Measurements from ENCODE around the gene CFAP74. TPM values are rescaled to one million over a fixed set of nuclear protein-coding genes. Genes with fewer than 3 reads are reported as not detected.

Gene CFAP74
- total RNA-seq, 2 donors from 2014 or later, result under 0.01 TPM; not detected in 1

DNA sequence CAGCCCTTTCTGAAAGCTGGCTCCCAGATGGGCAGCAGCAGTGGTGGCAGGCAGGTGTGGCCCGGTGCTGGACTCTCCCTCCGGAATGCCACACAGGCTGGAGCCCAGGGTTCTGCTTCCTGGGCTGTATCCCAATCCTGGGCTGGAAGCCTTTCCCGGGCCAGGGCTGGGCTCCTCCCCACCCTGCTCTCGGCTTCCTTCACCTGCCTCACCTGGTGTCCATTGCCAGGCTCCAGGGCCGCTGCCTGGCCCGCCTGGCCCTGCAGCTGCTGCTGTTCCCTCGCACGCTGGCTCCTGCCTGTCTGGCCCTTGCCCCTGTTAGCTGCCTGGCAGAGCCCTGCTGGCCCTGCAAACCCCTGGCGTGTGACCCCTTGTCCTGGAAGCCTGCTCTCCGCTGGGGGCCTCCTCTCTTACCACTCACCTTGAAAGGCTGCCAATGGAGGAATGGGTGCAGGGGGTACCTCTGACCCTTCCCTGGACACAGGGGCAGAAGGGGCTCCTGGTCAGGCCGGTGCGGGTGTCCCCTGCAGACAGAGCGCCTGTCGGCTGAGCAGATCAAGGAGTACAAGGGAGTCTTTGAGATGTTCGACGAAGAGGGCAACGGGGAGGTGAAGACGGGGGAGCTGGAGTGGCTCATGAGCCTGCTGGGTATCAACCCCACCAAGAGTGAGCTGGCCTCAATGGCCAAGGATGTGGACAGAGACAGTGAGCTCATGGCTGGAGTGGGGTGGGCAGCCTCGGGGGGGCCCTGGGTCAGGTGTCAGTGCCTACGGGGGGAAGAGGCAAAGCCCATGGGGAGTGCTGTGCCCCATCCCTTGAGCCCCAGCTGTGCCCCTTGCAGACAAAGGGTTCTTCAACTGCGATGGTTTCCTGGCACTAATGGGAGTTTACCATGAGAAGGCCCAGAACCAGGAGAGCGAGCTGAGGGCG is 87.4 kb downstream of the CFAP74 start:
- peak; percentile 92 to 96 (median 93) for DNase-seq

DNA sequence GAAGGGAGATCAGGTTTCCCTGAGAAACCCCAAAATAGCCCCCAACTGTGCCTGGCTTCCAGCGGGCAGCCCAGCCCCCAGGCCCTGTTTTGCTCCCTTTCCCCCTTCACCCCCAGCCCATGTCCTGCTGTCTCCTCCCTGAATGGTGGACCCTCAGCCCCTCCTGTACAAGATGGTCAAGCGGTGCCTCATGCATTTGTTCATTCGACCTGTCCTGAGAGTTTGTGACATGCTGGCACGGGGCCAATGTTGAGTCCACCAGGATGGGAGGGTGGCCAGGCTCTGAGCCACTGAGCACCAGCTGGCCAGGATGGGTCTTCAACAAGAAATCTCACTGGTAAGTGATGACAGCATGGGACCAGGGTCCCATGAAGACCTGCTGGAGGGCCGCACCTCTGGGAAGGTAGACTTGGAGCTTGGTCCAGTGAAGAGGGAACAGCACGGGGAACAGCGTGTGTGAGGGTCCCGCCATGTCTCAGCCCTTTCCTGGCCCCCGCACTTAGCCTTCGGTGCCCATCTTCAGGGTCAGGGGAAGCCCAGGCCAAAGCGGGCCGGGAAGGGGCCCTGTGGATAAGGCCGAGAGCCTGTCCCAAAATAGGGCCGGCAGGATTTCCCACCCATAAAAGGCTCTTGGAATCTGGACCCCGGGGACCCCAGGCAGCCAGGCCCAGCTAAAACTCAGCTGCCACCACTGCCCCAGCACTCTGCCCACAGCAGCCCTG is 88.5 kb downstream of the CFAP74 start, which contains the start of gene CALML6:
TSS of gene CALML6 (plus strand) at position 290 of the 722 bp plus-strand sequence. CDS start at position 311, 21 bp downstream.
- Histone ChIP-seq H3K27me3 (no peaks in the 10 kb centered on the region), H3K36me3 (replicated peaks in 1 of 2; ENCODE audit: insufficient read depth in 1 of 2, low read depth in 2 of 2) (no peaks in the 10 kb centered on the region), H3K27ac (peak within 1 kb of the TSS; percentile 81 to 96 (median 93)), H3K4me1 (peaks cover 65% of the 10 kb centered on the region), H3K9me3 (no peaks in the 10 kb centered on the region), H3K4me3 (no peak within 1 kb of the TSS)
- DNase-seq, result peak in 3 of 4 donors; percentile 37 to 46 (median 45)
- TF ChIP-seq, protein P1, sequence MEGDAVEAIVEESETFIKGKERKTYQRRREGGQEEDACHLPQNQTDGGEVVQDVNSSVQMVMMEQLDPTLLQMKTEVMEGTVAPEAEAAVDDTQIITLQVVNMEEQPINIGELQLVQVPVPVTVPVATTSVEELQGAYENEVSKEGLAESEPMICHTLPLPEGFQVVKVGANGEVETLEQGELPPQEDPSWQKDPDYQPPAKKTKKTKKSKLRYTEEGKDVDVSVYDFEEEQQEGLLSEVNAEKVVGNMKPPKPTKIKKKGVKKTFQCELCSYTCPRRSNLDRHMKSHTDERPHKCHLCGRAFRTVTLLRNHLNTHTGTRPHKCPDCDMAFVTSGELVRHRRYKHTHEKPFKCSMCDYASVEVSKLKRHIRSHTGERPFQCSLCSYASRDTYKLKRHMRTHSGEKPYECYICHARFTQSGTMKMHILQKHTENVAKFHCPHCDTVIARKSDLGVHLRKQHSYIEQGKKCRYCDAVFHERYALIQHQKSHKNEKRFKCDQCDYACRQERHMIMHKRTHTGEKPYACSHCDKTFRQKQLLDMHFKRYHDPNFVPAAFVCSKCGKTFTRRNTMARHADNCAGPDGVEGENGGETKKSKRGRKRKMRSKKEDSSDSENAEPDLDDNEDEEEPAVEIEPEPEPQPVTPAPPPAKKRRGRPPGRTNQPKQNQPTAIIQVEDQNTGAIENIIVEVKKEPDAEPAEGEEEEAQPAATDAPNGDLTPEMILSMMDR (IDR thresholded peaks at IDR 0.05), result no peak
- 70 to 82% methylated on average over 2 to 13 of the region's 15 CpGs for WGBS, 2 donors
- intact Hi-C loops (cut with DNase I), result no loop called here
- ATAC-seq, result no peak

More for the DNA sequence above, 87.4 kb downstream of the CFAP74 start:
- Histone ChIP-seq H3K9me3 (no peaks in the 10 kb centered on the region), H3K27ac (peak overlapping the region; percentile 81 to 96 (median 93)), H3K4me1 (peaks cover 60% of the 10 kb centered on the region), H3K27me3 (no peaks in the 10 kb centered on the region), H3K36me3 (replicated peaks in 1 of 2; ENCODE audit: insufficient read depth in 1 of 2, low read depth in 2 of 2) (no peaks in the 10 kb centered on the region), H3K4me3 (no peak overlapping the region)
- ATAC-seq, result peak; percentile 55
- TF ChIP-seq, protein P1 (IDR thresholded peaks at IDR 0.05), result no peak
- TF ChIP-seq POLR2A (IDR thresholded peaks at IDR 0.05), result peak; percentile 71 to 90 (median 82)
- intact Hi-C loops (cut with DNase I), result no loop called here
- 38 to 41% methylated on average over 14 to 23 of the region's 23 CpGs for WGBS, 2 donors

DNA sequence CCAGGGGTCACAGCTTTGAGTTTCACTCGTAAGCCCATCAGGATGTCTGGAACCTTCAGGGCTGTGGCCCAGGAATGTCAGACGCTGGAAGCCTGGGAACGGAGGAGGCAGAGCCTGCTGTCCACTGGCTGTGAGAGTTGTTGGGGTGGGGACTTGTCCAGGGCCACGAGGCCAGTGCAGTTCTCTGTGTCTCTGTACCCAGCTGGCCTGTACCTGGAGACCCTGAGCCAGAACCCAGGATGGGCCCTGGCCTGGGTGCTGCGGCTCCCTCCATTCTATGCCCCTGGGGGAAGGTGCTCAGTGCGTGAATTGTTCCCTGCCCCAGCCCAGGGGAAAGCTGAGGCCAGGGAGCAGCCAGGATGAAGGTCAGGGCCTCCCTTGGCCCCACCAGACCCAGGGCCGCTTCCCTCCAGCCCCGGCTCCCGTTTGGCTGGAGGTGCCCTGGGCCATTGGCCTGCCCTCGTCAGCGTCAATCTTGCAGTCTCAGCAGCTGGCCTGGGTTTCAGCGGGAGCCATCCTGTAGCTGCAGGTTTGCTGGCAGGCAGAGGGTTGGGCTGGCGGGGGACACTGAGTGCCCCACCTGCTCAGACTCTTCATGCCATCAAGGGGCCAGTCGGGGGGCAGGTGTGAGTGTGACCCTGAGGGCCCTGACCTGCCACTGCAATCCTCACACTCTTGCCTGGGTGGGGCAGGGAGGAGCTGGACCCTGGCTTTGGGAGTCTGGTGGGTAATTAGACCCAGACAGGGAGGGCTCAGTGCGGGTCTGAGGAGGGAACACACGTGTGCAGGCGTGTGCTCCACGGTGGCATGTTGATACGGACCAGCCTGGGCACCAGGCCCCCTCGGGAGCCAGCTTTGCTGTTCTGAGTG is 89.2 kb downstream of the CFAP74 start:
- no peak for ATAC-seq
- Histone ChIP-seq H3K36me3 (replicated peaks in 1 of 2; ENCODE audit: insufficient read depth in 1 of 2, low read depth in 2 of 2) (no peaks in the 10 kb centered on the region), H3K4me3 (no peak overlapping the region), H3K27me3 (no peaks in the 10 kb centered on the region), H3K27ac (peak overlapping the region; percentile 81 to 96 (median 93)), H3K4me1 (peaks cover 67% of the 10 kb centered on the region), H3K9me3 (no peaks in the 10 kb centered on the region)
- TF ChIP-seq, protein P1 (IDR thresholded peaks at IDR 0.05), result no peak
- no peak for TF ChIP-seq POLR2A (IDR thresholded peaks at IDR 0.05)
- DNase-seq, result peak in 3 of 4 donors; percentile 45 to 66 (median 55)
- WGBS, 2 donors, result 32 to 34% methylated on average over 8 to 14 of the region's 20 CpGs
- intact Hi-C loops (cut with DNase I), result no loop called here

DNA sequence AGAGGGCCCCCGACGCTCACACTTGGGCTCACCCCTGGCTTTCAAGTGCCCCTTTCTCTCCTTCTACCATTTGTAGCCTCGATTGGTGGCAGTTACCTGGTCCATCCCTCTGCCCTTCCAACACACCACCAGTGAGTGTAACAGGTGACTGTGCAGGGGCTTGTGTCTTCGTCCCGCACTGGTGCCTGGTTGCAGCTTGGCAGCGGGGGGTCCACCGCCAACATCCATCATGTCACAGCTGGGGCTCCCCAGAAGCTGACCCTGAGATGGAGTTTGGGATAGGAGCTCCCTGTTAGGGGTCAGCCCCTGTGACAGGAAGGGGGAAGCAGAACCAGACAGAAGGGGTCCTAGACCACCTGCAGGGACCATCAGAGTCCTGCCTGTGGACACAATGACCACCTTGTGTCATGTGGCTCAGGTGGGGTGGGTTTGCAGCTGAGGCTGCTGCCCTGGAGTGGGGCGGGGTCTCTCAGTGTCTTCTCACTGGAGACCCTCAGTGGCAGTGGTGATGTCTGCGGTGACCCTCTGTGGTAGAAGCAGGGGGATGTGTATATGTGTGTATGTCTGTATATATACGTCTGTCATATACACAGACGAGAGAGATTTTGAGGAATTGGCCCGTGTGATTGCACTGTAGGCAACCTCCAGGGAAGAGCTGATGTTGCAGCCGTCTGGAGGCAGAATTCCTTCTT is 92.1 kb downstream of the CFAP74 start:
- peaks cover 62% of the 10 kb centered on the region for H3K4me1 ChIP-seq
- H3K27ac ChIP-seq, result no peak overlapping the region
- no peaks in the 10 kb centered on the region for H3K27me3 ChIP-seq
- no peaks in the 10 kb centered on the region for H3K9me3 ChIP-seq
- no peak for ATAC-seq
- no peaks in the 10 kb centered on the region for H3K36me3 ChIP-seq (replicated peaks in 1 of 2; ENCODE audit: insufficient read depth in 1 of 2, low read depth in 2 of 2)
- no peak for TF ChIP-seq POLR2A (IDR thresholded peaks at IDR 0.05)
- TF ChIP-seq, protein P1 (IDR thresholded peaks at IDR 0.05), result no peak
- intact Hi-C loops (cut with DNase I), result no loop called here
- DNase-seq, result peak in 2 of 4 donors; percentile 2 to 13
- 84 to 93% methylated on average over 13 of the region's 13 CpGs for WGBS, 2 donors
- H3K4me3 ChIP-seq, result no peak overlapping the region
